ENCODE measurements around the gene DNAJC5. TPM values are rescaled to one million over a fixed set of nuclear protein-coding genes. Genes with fewer than 3 reads are reported as not detected.

The DNAJC5 gene
- total RNA-seq, 4 donors from 2014 or later = 10.9 to 39.8 (median 25.6) TPM

DNA sequence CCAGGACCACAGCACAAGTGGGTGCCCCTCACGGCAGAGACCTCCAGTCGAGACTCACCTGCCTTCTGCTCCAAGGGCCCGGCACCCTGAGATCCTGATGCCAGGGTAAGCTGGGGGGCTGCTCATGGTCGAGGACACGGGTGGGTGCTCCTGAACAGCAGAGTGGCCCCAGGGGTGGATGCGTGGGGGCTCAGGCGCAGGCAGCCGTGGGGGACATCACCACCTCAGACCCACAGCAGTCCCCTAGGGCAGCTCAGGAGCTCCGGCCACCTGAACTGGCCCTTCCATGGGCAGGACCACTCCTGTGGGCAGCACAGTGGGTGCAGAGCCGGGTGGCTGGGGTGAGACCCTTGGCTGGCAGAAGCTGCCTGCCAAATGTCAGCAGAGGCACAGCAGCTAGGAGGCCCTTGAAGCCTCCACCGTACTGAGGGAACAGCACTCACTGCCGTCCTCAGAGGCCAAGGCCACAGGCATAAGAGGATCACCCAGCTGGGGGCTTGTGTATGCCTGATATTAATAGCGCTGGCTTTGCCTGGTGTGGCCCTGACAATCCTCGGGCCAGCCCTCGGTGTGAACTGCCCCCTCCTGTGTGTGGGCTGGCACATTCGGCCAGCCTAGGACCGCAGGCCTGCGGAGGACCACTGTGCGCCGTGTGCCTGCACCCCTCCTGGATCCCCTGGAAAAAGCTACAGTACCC lies 55.9 kb downstream of the DNAJC5 start:
- Histone ChIP-seq H3K27me3 (no peaks in the 10 kb centered on the region), H3K4me3 (peak overlapping the region in 1 of 2 donors; percentile 3), H3K4me1 (peaks cover 13 to 38% of the 10 kb centered on the region in 2 donors), H3K9me3 (no peaks in the 10 kb centered on the region), H3K27ac (peak overlapping the region; percentile 89 to 98), H3K36me3 (no peaks in the 10 kb centered on the region)
- no peak for DNase-seq
- TF ChIP-seq, protein P1, sequence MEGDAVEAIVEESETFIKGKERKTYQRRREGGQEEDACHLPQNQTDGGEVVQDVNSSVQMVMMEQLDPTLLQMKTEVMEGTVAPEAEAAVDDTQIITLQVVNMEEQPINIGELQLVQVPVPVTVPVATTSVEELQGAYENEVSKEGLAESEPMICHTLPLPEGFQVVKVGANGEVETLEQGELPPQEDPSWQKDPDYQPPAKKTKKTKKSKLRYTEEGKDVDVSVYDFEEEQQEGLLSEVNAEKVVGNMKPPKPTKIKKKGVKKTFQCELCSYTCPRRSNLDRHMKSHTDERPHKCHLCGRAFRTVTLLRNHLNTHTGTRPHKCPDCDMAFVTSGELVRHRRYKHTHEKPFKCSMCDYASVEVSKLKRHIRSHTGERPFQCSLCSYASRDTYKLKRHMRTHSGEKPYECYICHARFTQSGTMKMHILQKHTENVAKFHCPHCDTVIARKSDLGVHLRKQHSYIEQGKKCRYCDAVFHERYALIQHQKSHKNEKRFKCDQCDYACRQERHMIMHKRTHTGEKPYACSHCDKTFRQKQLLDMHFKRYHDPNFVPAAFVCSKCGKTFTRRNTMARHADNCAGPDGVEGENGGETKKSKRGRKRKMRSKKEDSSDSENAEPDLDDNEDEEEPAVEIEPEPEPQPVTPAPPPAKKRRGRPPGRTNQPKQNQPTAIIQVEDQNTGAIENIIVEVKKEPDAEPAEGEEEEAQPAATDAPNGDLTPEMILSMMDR (IDR thresholded peaks at IDR 0.05) = no peak
- TF ChIP-seq POLR2A (IDR thresholded peaks at IDR 0.05) = no peak
- intact Hi-C loops (cut with DNase I; ENCODE audit: low total_unique reads) = no loop called here

DNA sequence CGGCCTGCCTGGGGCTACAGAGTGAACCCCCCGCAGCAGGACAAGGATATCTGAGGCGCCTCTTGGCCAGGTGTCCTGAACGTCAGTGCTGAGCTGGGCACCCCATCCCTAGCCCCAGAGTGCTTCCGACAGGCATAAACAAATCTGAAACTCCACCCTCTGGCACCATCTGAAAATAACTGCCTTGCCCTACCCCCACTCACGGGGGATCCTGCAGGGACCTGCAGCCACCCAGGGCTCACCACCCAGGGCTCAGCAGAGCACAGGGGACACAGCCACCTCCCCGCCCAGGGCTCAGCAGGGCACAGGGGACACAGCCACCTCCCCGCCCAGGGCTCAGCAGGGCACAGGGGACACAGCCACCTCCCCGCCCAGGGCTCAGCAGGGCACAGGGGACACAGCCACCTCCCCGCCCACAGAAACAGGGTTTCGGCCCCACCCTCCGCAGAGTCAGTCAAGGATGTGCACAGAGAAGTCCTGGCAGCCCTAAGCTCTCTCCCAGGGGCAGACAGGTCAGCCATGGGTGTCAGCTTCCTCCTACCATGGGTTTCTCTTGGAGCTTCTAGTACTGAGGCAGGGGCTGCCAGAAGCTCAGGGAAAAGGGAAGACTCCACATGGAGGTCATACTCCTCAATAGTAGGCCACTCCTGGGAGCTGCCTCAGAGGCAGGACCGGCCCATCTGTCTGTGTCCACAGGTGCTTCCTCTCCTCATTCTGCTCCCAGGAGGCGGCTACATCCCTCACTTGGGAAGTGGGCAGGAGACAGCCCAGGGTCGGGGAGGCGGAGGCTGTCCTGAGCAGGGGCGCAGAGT lies 56.7 kb downstream of the DNAJC5 start:
- peaks cover 13 to 38% of the 10 kb centered on the region in 2 donors for H3K4me1 ChIP-seq
- H3K9me3 ChIP-seq = no peaks in the 10 kb centered on the region
- H3K36me3 ChIP-seq = no peaks in the 10 kb centered on the region
- peak overlapping the region in 1 of 2 donors; percentile 3 for H3K4me3 ChIP-seq
- no peaks in the 10 kb centered on the region for H3K27me3 ChIP-seq
- TF ChIP-seq POLR2A (IDR thresholded peaks at IDR 0.05) = no peak
- TF ChIP-seq, protein P1 (IDR thresholded peaks at IDR 0.05) = no peak
- intact Hi-C loops (cut with DNase I; ENCODE audit: low total_unique reads) = no loop called here
- no peak for DNase-seq
- peak overlapping the region; percentile 89 to 98 for H3K27ac ChIP-seq

DNA sequence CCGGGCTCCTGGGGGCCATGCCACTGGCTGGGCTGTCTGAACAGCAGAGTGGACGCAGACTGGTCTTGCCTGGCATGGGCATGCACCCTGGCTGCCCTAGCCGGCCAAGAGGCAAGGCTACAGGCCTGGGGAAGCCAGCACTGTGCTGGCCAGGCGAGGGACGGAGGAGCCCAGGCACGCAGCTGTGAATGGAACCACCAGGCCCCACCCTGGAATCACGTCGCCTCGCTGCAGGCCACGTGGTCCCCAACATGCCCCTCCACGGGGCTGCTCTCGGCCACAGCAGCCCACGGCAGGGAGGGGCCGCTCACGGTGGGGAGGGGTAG lies 57.2 kb downstream of the DNAJC5 start:
- TF ChIP-seq POLR2A (IDR thresholded peaks at IDR 0.05) = no peak
- TF ChIP-seq, protein P1 (IDR thresholded peaks at IDR 0.05) = no peak
- no peak overlapping the region for H3K4me3 ChIP-seq
- H3K27me3 ChIP-seq = no peaks in the 10 kb centered on the region
- no peaks in the 10 kb centered on the region for H3K9me3 ChIP-seq
- no peaks in the 10 kb centered on the region for H3K36me3 ChIP-seq
- intact Hi-C loops (cut with DNase I; ENCODE audit: low total_unique reads) = no loop called here
- peak overlapping the region; percentile 89 to 98 for H3K27ac ChIP-seq
- peaks cover 13 to 38% of the 10 kb centered on the region in 2 donors for H3K4me1 ChIP-seq
- no peak for DNase-seq

DNA sequence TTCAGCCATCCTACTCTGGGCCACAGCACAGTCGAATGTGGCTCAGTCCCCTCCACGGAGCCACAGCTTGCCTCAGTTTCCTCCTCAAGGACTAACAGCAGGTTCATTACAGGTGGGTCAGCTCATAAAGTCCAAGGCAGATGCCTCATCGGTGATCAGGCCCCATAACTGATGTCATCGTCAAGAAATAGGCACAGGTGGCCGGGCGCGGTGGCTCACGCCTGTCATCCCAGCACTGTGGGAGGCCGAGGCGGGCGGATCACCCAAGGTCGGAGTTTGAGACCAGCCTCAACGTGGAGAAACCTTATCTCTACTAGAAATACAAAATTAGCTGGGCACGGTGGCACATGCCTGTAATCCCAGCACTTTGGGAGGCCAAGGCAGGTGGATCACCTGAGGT lies 57.8 kb downstream of the DNAJC5 start:
- no peaks in the 10 kb centered on the region for H3K9me3 ChIP-seq
- no peak for DNase-seq
- intact Hi-C loops (cut with DNase I; ENCODE audit: low total_unique reads) = no loop called here
- no peak overlapping the region for H3K4me3 ChIP-seq
- H3K36me3 ChIP-seq = no peaks in the 10 kb centered on the region
- TF ChIP-seq, protein P1 (IDR thresholded peaks at IDR 0.05) = no peak
- no peak for TF ChIP-seq POLR2A (IDR thresholded peaks at IDR 0.05)
- H3K4me1 ChIP-seq = peaks cover 13 to 43% of the 10 kb centered on the region in 2 donors
- no peaks in the 10 kb centered on the region for H3K27me3 ChIP-seq
- no peak overlapping the region for H3K27ac ChIP-seq
